GM23338 (cell line): ENCODE results near the gene CDX1. TPM values are rescaled to one million over a fixed set of nuclear protein-coding genes. Genes with fewer than 3 reads are reported as not detected.

Source experiments
- ATAC-seq: fragments of 200-7000 bp; cut with Tn5 transposase; 3 replicates; pipeline ENCODE4 v1.9.1; 2020
- DNase-seq: peaks from one replicate; pipeline ENCODE4 v3.0.0-alpha.2; 2015; ENCODE audit warnings: low spot score
- H2AFZ ChIP-seq: fragments of 200-600 bp; sonication (generic); 2 replicates; pipeline ENCODE4 v1.8.0; 2016; ENCODE audit warnings: antibody characterized with exemption, mild to moderate bottlenecking, moderate library complexity
- H3F3A ChIP-seq: fragments of 200-600 bp; sonication (generic); replicated peaks from 2 replicates; pipeline ENCODE4 v1.8.0; 2017; ENCODE audit warnings: antibody characterized with exemption, mixed run types, low read depth
- H3K27ac ChIP-seq: fragments of 200-600 bp; sonication (generic); 2 replicates; pipeline ENCODE4 v1.6.1; 2016; ENCODE audit warnings: low read depth
- H3K27me3 ChIP-seq: fragments of 200-600 bp; sonication (generic); 2 replicates; pipeline ENCODE4 v1.8.0; 2016; ENCODE audit warnings: mild to moderate bottlenecking, mixed run types, moderate library complexity; ENCODE audit not compliant: insufficient read depth
- H3K36me3 ChIP-seq: fragments of 200-600 bp; sonication (generic); 2 replicates; pipeline ENCODE4 v1.8.0; 2016; ENCODE audit warnings: mild to moderate bottlenecking; ENCODE audit not compliant: insufficient read depth
- H3K4me1 ChIP-seq: fragments of 200-600 bp; sonication (generic); 2 replicates; pipeline ENCODE4 v1.8.0; 2016; ENCODE audit warnings: mild to moderate bottlenecking, moderate library complexity; ENCODE audit not compliant: insufficient read depth
- H3K4me2 ChIP-seq: fragments of 200-600 bp; sonication (generic); 2 replicates; pipeline ENCODE4 v1.7.1; 2017; ENCODE audit warnings: mixed run types
- H3K4me3 ChIP-seq: fragments of 200-600 bp; sonication (generic); 2 replicates; pipeline ENCODE4 v1.6.1; 2016; ENCODE audit warnings: mixed run types
- H3K79me2 ChIP-seq: fragments of 200-600 bp; sonication (generic); replicated peaks from 2 replicates; pipeline ENCODE4 v1.8.0; 2017; ENCODE audit warnings: mild to moderate bottlenecking; ENCODE audit not compliant: insufficient read depth
- H3K9me2 ChIP-seq: fragments of 200-600 bp; sonication (generic); 2 replicates; pipeline ENCODE4 v1.8.0; 2017; ENCODE audit not compliant: insufficient read depth
- H4K20me1 ChIP-seq: fragments of 200-600 bp; sonication (generic); replicated peaks from 2 replicates; pipeline ENCODE4 v1.8.0; 2017; ENCODE audit warnings: mild to moderate bottlenecking; ENCODE audit not compliant: insufficient read depth
- H3K27ac Mint-ChIP-seq: 2 replicates; pipeline ENCODE4 v1.8.0; 2020; ENCODE audit warnings: inconsistent platforms, mild to moderate bottlenecking, moderate library complexity, mixed read lengths
- H3K27me3 Mint-ChIP-seq: 3 replicates; pipeline ENCODE4 v1.8.0; 2022; ENCODE audit warnings: low read depth, mild to moderate bottlenecking, moderate library complexity, mixed read lengths, inconsistent platforms; ENCODE audit not compliant: insufficient read depth, poor library complexity
- H3K36me3 Mint-ChIP-seq: 3 replicates; pipeline ENCODE4 v1.8.0; 2021; ENCODE audit warnings: low read depth, mild to moderate bottlenecking, inconsistent platforms, moderate library complexity, mixed read lengths
- H3K4me1 Mint-ChIP-seq: 3 replicates; pipeline ENCODE4 v1.8.0; 2020; ENCODE audit warnings: mild to moderate bottlenecking, inconsistent platforms, mixed read lengths
- H3K4me3 Mint-ChIP-seq: 3 replicates; pipeline ENCODE4 v1.8.0; 2021; ENCODE audit warnings: moderate library complexity, mild to moderate bottlenecking, inconsistent platforms, mixed read lengths
- H3K9me3 Mint-ChIP-seq: 3 replicates; pipeline ENCODE4 v1.8.0; 2020; ENCODE audit warnings: moderate library complexity, mild to moderate bottlenecking, inconsistent platforms, mixed read lengths
- CTCF ChIP-seq, 2 experiments: fragments of 200-600 bp in 1 of 2; sonication (generic) in 1 of 2; conservative IDR thresholded peaks; 2 replicates each; pipeline versions ENCODE4 v1.5.1 to v1.6.1; 2016 to 2017; ENCODE audit warnings: antibody characterized with exemption in 2 of 2, low read depth in 2 of 2, mild to moderate bottlenecking in 2 of 2, moderate library complexity in 1 of 2
- ETS1 ChIP-seq: IDR thresholded peaks from 2 replicates; pipeline ENCODE4 v1.6.1; 2016; ENCODE audit warnings: antibody characterized with exemption
- EZH2phosphoT487 ChIP-seq: fragments of 200-600 bp; sonication (generic); IDR thresholded peaks from one replicate; pipeline ENCODE4 v1.8.1; 2018; ENCODE audit warnings: antibody characterized with exemption; ENCODE audit not compliant: unreplicated experiment
- JUNB ChIP-seq: IDR thresholded peaks from one replicate; pipeline ENCODE4 v1.6.1; 2016; ENCODE audit warnings: antibody characterized with exemption; ENCODE audit not compliant: unreplicated experiment
- STAT1 ChIP-seq: IDR thresholded peaks from one replicate; pipeline ENCODE4 v1.6.1; 2016; ENCODE audit warnings: antibody characterized with exemption; ENCODE audit not compliant: unreplicated experiment
- ZNF114 ChIP-seq: fragments of 250-450 bp; sonication (Bioruptor Pico); IDR thresholded peaks from 2 replicates; pipeline ENCODE4 v1.5.0; 2020; ENCODE audit warnings: mild to moderate bottlenecking, moderate library complexity
- ZNF331 ChIP-seq: fragments of 250-450 bp; sonication (Bioruptor Pico); IDR thresholded peaks from 2 replicates; pipeline ENCODE4 v1.5.0; 2020; ENCODE audit warnings: low read depth, mild to moderate bottlenecking, moderate library complexity
- ZNF462 ChIP-seq: fragments of 250-450 bp; sonication (Bioruptor Pico); IDR thresholded peaks from 2 replicates; pipeline ENCODE4 v1.5.0; 2020; ENCODE audit warnings: mild to moderate bottlenecking, moderate library complexity
- polyA plus RNA-seq: library from polyadenylated mRNA; unstranded; fragments of >200 nt; fragmentation: Nextera tagmentation; extraction: Ambion mirVana; gene quantifications from 2 replicates; pipeline ENCODE4 v1.2.1, GENCODE V29; 2016
- total RNA-seq: library from RNA; depleted of rRNA; stranded (reverse); fragments of >200 nt; shearing (Covaris generic); gene quantifications from 2 replicates; pipeline ENCODE4 v1.2.3, GENCODE V29; 2014

Gene CDX1
- total and polyA plus RNA-seq, 2 experiments from 2014 or later: not detected

- TF ChIP-seq CTCF (conservative IDR thresholded peaks at IDR 0.05; ENCODE audit: low read depth in 2 of 2) (no peak), ZNF331 (no peak), ETS1 (no peak), JUNB (no peak)
These were observed 15.4 kb downstream of the CDX1 start (continued) for GRCh38 chr5:150181766-150182545.

- Mint-ChIP-seq H3K27me3 (peaks cover 31% of the 10 kb centered on the region), H3K9me3 (no peaks in the 10 kb centered on the region), H3K4me1 (peaks cover 22% of the 10 kb centered on the region), H3K36me3 (no peaks in the 10 kb centered on the region), H3K4me3 (no peak overlapping the region), H3K27ac (no peak overlapping the region)
- Histone ChIP-seq H3K27me3 (peaks cover 17% of the 10 kb centered on the region), H3K79me2 (no peaks in the 10 kb centered on the region), H3K4me3 (no peak overlapping the region), H3K27ac (no peak overlapping the region), H4K20me1 (no peaks in the 10 kb centered on the region), H3K4me1 (peaks cover 6% of the 10 kb centered on the region; the same call in 1 of the 2 replicates), H3K9me2 (no peaks in the 10 kb centered on the region), H2AFZ (no peak overlapping the region), H3K4me2 (no peak overlapping the region), H3F3A (no peaks in the 10 kb centered on the region), H3K36me3 (no peaks in the 10 kb centered on the region)
- no peak for ATAC-seq
- DNase-seq: no peak
- TF ChIP-seq CTCF (conservative IDR thresholded peaks at IDR 0.05; ENCODE audit: low read depth in 2 of 2) (no peak), ZNF462 (CRISPR knock-in tag) (no peak), ZNF114 (CRISPR knock-in tag) (no peak), ZNF331 (no peak), STAT1 (no peak), ETS1 (no peak), EZH2phosphoT487 (no peak)
These were observed 16.2 kb downstream of the CDX1 start for GRCh38 chr5:150182774-150183173.
